ENCODE measurements around the gene STAMBP. TPM values are rescaled to one million over a fixed set of nuclear protein-coding genes. Genes with fewer than 3 reads are reported as not detected.

The STAMBP gene
- total and polyA plus RNA-seq, 2 of the 13 experiments (the other 11 are each of a cell fraction or from before 2014, with no cell fraction given) = 49.6 to 53.2 TPM

DNA sequence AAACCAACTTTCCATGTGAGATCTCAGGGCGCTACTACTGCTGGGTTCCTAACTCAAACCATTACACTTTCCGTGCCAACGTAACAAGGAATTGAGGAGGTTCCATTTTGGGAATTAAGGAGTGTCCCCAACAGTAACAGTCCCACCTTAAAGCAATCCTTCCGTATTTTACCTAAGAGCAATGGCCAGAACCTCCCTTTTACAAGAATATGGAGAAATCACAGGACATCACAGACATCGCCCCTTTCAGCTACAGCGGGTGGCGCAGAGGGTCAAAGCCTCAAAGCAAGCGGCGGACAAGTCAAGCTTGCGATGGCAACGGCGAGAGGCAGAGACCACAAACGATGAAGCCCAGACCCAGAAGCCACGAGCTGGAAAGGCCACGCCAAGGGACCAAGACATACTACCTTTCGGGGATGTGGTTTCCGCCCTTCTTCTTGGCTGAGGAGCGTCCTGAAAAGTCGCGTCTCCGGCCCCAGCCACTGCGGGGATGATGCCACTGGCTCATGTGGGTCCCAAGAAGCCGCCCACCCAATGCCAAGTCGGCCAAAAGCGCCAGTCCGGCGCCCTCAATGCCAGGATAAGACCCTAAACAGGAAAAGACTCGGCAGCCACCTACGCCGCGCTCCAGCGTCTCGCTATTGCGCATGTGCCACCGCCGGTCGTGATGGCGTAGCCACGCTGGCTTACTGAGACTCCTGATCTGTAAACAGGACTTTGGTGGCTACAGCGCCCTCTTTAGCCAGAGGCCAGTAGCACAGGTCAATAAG is 49.1 kb upstream of the STAMBP start, which contains the start of gene DUSP11 (continued):
- TF ChIP-seq AHDC1 (CRISPR knock-in tag; IDR thresholded peaks at IDR 0.05; ENCODE audit: borderline replicate concordance) (no peak; the same call in 1 of the 2 replicates), CCAR2 (optimal IDR thresholded peaks at IDR 0.05; ENCODE audit: low read depth, low read length) (no peak), RNF2 (conservative IDR thresholded peaks at IDR 0.05; ENCODE audit: low read depth) (no peak), ZNF616 (CRISPR knock-in tag; IDR thresholded peaks at IDR 0.05; ENCODE audit: low read depth) (no peak), HNF1A (IDR thresholded peaks at IDR 0.05; ENCODE audit: low read depth) (no peak), HNF1A (CRISPR knock-in tag; IDR thresholded peaks at IDR 0.05; ENCODE audit: borderline replicate concordance) (peak; percentile 33; the same call in 1 of the 2 replicates), DMAP1 (CRISPR knock-in tag; IDR thresholded peaks at IDR 0.05) (peak; percentile 94), NFRKB (IDR thresholded peaks at IDR 0.05) (no peak), ZFP36 (IDR thresholded peaks at IDR 0.05; ENCODE audit: borderline replicate concordance, low read depth, low read length, partially characterized antibody) (no peak), ZNF850 (CRISPR knock-in tag; conservative IDR thresholded peaks at IDR 0.05) (no peak), FLYWCH1 (CRISPR knock-in tag; IDR thresholded peaks at IDR 0.05) (no peak)
- TF ChIP-seq, protein P1, sequence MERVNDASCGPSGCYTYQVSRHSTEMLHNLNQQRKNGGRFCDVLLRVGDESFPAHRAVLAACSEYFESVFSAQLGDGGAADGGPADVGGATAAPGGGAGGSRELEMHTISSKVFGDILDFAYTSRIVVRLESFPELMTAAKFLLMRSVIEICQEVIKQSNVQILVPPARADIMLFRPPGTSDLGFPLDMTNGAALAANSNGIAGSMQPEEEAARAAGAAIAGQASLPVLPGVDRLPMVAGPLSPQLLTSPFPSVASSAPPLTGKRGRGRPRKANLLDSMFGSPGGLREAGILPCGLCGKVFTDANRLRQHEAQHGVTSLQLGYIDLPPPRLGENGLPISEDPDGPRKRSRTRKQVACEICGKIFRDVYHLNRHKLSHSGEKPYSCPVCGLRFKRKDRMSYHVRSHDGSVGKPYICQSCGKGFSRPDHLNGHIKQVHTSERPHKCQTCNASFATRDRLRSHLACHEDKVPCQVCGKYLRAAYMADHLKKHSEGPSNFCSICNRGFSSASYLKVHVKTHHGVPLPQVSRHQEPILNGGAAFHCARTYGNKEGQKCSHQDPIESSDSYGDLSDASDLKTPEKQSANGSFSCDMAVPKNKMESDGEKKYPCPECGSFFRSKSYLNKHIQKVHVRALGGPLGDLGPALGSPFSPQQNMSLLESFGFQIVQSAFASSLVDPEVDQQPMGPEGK (CRISPR knock-in tag; IDR thresholded peaks at IDR 0.05) = no peak
- TF ChIP-seq, protein P2, sequence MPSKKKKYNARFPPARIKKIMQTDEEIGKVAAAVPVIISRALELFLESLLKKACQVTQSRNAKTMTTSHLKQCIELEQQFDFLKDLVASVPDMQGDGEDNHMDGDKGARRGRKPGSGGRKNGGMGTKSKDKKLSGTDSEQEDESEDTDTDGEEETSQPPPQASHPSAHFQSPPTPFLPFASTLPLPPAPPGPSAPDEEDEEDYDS (CRISPR knock-in tag; IDR thresholded peaks at IDR 0.05) = peak; percentile 50; the same call in 1 of the 2 replicates
- TF ChIP-seq, protein P3, sequence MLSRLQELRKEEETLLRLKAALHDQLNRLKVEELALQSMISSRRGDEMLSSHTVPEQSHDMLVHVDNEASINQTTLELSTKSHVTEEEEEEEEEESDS (CRISPR knock-in tag; IDR thresholded peaks at IDR 0.05; ENCODE audit: borderline replicate concordance) = peak; percentile 72; the same call in 1 of the 2 replicates
- TF ChIP-seq, protein P4, sequence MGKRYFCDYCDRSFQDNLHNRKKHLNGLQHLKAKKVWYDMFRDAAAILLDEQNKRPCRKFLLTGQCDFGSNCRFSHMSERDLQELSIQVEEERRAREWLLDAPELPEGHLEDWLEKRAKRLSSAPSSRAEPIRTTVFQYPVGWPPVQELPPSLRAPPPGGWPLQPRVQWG (CRISPR knock-in tag; IDR thresholded peaks at IDR 0.05; ENCODE audit: borderline replicate concordance, low read depth) = no peak
